Spleen (tissue), 7 donors: ENCODE measurements around the gene KCNK5.

Source experiments
- CTCF ChIP-seq, 11 experiments: fragments of 200-600 bp in 7 of 11; fragments of 450-650 bp in 4 of 11; sonication (generic) in 4 of 11; IDR thresholded peaks in 8 of 11; conservative IDR thresholded peaks in 3 of 11; 1 replicate in 7 of 11; 2 replicates in 4 of 11; pipeline versions ENCODE4 v1.4.0 to v1.8.0; 2016 to 2021; ENCODE audit warnings: antibody characterized with exemption in 11 of 11, inconsistent platforms in 4 of 11, mild to moderate bottlenecking in 1 of 11
- POLR2A ChIP-seq, 3 donors: fragments of 450-650 bp; IDR thresholded peaks; one replicate each; pipeline ENCODE4 v1.5.1; 2017; ENCODE audit warnings: antibody characterized with exemption in 3 of 3, mild to moderate bottlenecking in 1 of 3
- donor health status: DM: no; HTN: no; CAD: no; lungs with moderate emphysema.
- donor health status: DM: no; HTN: no; CAD: no.
- donor health status: DM: no; HTN: no; CAD: no.

GRCh38 chr6:39213195-39213920 lies 15.9 kb downstream of the KCNK5 start:
- TF ChIP-seq CTCF (IDR thresholded peaks at IDR 0.05 in 8 of 11, conservative IDR thresholded peaks at IDR 0.05 in 3 of 11) (no peak), POLR2A (IDR thresholded peaks at IDR 0.05) (no peak)
